Kidney (tissue), 14 donors: ENCODE results near the gene KCND1. TPM values are rescaled to one million over a fixed set of nuclear protein-coding genes. Genes with fewer than 3 reads are reported as not detected.

Source experiments
- DNase-seq, 5 donors: peaks; one replicate each; pipeline ENCODE4 v3.0.0-alpha.2; 2013 to 2020
- FAIRE-seq: peaks from 2 replicates; lab custom pipeline; 2012; peaks lifted over from hg19 to GRCh38; lab: Jason Lieb, UNC
- H3K27ac ChIP-seq, 2 donors: one replicate each; pipeline ENCODE4 v1.7.0; 2013; ENCODE audit warnings: low read depth in 2 of 2, low read length in 2 of 2, inconsistent platforms in 1 of 2
- H3K27me3 ChIP-seq: one replicate; pipeline ENCODE4 v1.7.1; 2013; ENCODE audit warnings: low read length, inconsistent platforms; ENCODE audit not compliant: control insufficient read depth, insufficient read depth
- H3K36me3 ChIP-seq, 3 donors: one replicate each; pipeline versions ENCODE4 v1.7.0 to v1.7.1; 2013; ENCODE audit warnings: low read length in 3 of 3, control low read depth in 1 of 3, inconsistent platforms in 1 of 3; ENCODE audit not compliant: insufficient read depth in 3 of 3, control insufficient read depth in 2 of 3
- H3K4me1 ChIP-seq, 3 donors: one replicate each; pipeline versions ENCODE4 v1.7.0 to v1.7.1; 2013; ENCODE audit warnings: low read length in 3 of 3, inconsistent platforms in 1 of 3, low read depth in 1 of 3; ENCODE audit not compliant: control insufficient read depth in 2 of 3, insufficient read depth in 2 of 3
- H3K4me3 ChIP-seq, 3 donors: one replicate each; pipeline versions ENCODE4 v1.7.0 to v1.8.1; 2013; ENCODE audit warnings: low read length in 3 of 3, control low read depth in 1 of 3, inconsistent platforms in 1 of 3
- H3K9ac ChIP-seq, 3 donors: one replicate each; pipeline versions ENCODE4 v1.7.0 to v1.7.1; 2013; ENCODE audit warnings: low read length in 3 of 3, control low read depth in 1 of 3, inconsistent platforms in 1 of 3
- H3K9me3 ChIP-seq, 3 donors: one replicate each; pipeline versions ENCODE4 v1.7.0 to v1.7.1; 2013; ENCODE audit warnings: low read length in 3 of 3, control low read depth in 1 of 3, inconsistent platforms in 1 of 3; ENCODE audit not compliant: control insufficient read depth in 2 of 3, insufficient read depth in 1 of 3
- intact Hi-C: fragments of 100-400 bp; cut with DNase I; formaldehyde crosslinking; loops from one replicate; pipeline ENCODE4 v1.11.1; 2022
- polyA plus RNA-seq: library from polyadenylated mRNA; stranded (reverse); fragments of 350-450 nt; fragmentation: Illumina TruSeq; extraction: RNeasy Lipid Tissue Mini Kit (QIAGEN cat#74804); gene quantifications from one replicate; pipeline ENCODE4 v1.2.3, GENCODE V29; 2014; ENCODE audit warnings: low read depth, low replicate concordance; ENCODE audit not compliant: insufficient read depth
- total RNA-seq: library from RNA; stranded (reverse); fragmentation: NEBNext Ultra II Directional; extraction: Animal tissue kit (Norgen Biotek cat#: 25700); gene quantifications from one replicate; pipeline ENCODE4 v1.2.1, GENCODE V29; 2021
- TF ChIP-seq, protein P1 (sequence below): IDR thresholded peaks from 3 replicates; pipeline ENCODE4 v1.5.1; 2012; ENCODE audit warnings: mild to moderate bottlenecking, moderate library complexity, borderline replicate concordance; ENCODE audit not compliant: insufficient read depth; ENCODE audit errors: extremely low read depth
- donor health status: control.
- donor health status: control.
- donor health status: control.
- donor health status: control.
- donor health status: control.
- donor health status: DM: yes; HTN: yes; CAD: no.
- donor health status: Normal renal cell carcinoma (clear cell type).

Gene KCND1
- total and polyA plus RNA-seq, 2 donors from 2014 or later = 0.92 to 2.2 TPM

DNA sequence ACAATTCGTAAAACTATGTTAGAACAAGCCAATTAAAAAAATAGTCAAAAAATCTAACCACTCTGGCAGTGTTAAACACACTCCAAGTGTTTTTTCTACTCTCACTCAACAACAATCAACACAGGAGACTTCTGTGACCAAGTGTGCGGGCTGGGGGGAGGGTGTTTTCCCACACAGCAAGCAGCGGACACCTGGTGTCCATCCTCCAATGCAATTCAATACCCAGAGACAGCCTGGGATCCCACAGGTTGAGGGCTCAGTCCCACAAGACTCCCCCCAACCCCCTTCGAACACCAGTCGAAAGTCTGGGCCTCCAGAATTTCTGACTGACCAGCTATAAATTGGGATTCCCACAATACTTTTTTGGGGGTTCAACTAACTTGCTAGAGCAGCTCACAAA is 44.5 kb downstream of the KCND1 start:
- Histone ChIP-seq H3K4me3 (no peak overlapping the region), H3K27ac (no peak overlapping the region), H3K4me1 (no peaks in the 10 kb centered on the region), H3K9ac (no peak overlapping the region), H3K27me3 (no peaks in the 10 kb centered on the region), H3K36me3 (peaks cover 2 to 20% (median 4%) of the 10 kb centered on the region in 3 donors), H3K9me3 (no peaks in the 10 kb centered on the region)
- TF ChIP-seq, protein P1, sequence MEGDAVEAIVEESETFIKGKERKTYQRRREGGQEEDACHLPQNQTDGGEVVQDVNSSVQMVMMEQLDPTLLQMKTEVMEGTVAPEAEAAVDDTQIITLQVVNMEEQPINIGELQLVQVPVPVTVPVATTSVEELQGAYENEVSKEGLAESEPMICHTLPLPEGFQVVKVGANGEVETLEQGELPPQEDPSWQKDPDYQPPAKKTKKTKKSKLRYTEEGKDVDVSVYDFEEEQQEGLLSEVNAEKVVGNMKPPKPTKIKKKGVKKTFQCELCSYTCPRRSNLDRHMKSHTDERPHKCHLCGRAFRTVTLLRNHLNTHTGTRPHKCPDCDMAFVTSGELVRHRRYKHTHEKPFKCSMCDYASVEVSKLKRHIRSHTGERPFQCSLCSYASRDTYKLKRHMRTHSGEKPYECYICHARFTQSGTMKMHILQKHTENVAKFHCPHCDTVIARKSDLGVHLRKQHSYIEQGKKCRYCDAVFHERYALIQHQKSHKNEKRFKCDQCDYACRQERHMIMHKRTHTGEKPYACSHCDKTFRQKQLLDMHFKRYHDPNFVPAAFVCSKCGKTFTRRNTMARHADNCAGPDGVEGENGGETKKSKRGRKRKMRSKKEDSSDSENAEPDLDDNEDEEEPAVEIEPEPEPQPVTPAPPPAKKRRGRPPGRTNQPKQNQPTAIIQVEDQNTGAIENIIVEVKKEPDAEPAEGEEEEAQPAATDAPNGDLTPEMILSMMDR = no peak
- intact Hi-C loops = no loop called here
- no peak for DNase-seq
- no peak for FAIRE-seq

DNA sequence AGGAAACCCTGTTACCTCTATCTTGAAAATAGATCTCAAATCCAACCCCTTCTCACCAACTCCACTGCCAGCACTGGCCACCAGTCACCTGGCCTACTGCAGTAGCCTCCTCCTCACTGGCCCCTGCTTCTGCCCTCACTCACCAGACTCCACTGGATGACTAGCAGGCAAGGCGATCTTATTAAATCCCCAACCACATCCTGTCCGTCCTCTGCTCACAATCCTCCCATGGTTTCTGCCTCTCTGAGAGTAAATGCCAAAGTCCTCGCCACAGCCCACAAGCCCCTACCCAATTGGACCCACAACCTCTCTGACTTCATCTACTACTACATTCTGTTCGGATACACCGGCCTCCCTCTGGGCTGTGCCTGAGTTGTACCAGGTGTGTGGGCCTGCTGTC is 47.4 kb downstream of the KCND1 start:
- intact Hi-C loops = no loop called here
- TF ChIP-seq, protein P1 = no peak
- Histone ChIP-seq H3K27me3 (no peaks in the 10 kb centered on the region), H3K4me3 (no peak overlapping the region), H3K4me1 (peaks cover 0 to 10% (median 0%) of the 10 kb centered on the region in 3 donors), H3K36me3 (peaks cover 2 to 14% (median 2%) of the 10 kb centered on the region in 3 donors), H3K27ac (no peak overlapping the region), H3K9me3 (no peaks in the 10 kb centered on the region), H3K9ac (no peak overlapping the region)
- FAIRE-seq = no peak
- DNase-seq = no peak

DNA sequence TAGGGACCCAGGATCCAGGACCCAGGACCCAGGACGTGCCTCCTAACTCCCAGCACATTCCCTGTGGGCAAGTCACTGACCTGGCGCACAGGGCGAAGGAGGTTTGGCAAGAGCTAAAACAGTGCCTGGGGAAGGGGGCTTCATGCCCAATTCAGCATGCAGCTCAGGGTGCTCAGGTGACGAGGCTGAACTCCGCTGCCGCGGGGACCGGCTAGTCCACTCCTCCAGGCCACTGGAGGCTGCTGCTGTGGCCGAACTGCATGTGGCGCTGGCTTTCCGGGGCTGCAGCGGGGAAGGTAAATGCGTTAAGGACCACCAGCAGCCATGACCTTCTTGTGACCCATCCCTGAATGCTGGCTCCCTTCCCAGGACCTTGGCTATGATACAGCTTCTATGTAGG is 47.9 kb downstream of the KCND1 start:
- TF ChIP-seq, protein P1 = no peak
- FAIRE-seq (no peak), DNase-seq (no peak)

DNA sequence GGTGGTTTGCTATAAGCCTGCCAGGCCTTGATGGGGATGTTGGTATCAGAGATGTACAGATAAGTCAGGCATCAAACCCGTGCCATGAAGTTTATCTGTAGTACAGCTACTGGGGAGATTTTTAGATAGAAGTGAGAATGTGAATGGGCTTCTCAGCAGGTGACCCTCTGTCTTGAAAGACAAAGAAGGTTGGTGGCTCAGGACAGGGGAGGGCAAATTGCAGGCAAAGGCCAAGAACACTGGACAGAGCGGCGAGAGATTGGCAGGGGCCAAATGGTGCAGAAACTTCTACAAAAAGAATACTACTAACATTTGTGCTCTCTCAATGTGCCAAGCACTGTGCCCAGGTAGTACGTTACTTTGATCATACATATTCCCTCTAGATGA is 50.9 kb downstream of the KCND1 start:
- H3K4me1 ChIP-seq = peaks cover 0 to 15% (median 0%) of the 10 kb centered on the region in 3 donors
- intact Hi-C loops = no loop called here
- no peak overlapping the region for H3K27ac ChIP-seq
- H3K27me3 ChIP-seq = no peaks in the 10 kb centered on the region
- DNase-seq (no peak), FAIRE-seq (no peak)
- H3K4me3 ChIP-seq = no peak overlapping the region
- TF ChIP-seq, protein P1 = no peak
- H3K36me3 ChIP-seq = peaks cover under 1 to 12% (median 2%) of the 10 kb centered on the region in 3 donors
- no peak overlapping the region for H3K9ac ChIP-seq
- H3K9me3 ChIP-seq = no peaks in the 10 kb centered on the region

More for the DNA sequence above, 47.9 kb downstream of the KCND1 start:
- Histone ChIP-seq H3K9me3 (no peaks in the 10 kb centered on the region), H3K27ac (no peak overlapping the region), H3K27me3 (no peaks in the 10 kb centered on the region), H3K4me1 (peaks cover 0 to 10% (median 0%) of the 10 kb centered on the region in 3 donors), H3K4me3 (no peak overlapping the region), H3K36me3 (peaks cover 2 to 14% (median 2%) of the 10 kb centered on the region in 3 donors), H3K9ac (no peak overlapping the region)
- intact Hi-C loops = no loop called here
